HT1080 (cell line): ENCODE data around the gene OPCML. TPM values are rescaled to one million over a fixed set of nuclear protein-coding genes. Genes with fewer than 3 reads are reported as not detected.

Source experiments
- DNase-seq: peaks from one replicate; pipeline ENCODE4 v3.0.0-alpha.2; 2015; ENCODE audit warnings: low read depth
- polyA plus RNA-seq, 2 experiments: library from polyadenylated mRNA; depleted of rRNA; stranded (reverse); fragments of >200 nt; gene quantifications; 2 replicates each; pipeline ENCODE4 v1.2.3, GENCODE V29; 2015
- total RNA-seq: library from RNA; depleted of rRNA; stranded (reverse); fragments of >200 nt; shearing (Covaris generic); gene quantifications from 2 replicates; pipeline ENCODE4 v1.2.3, GENCODE V29; 2014; rRNA removed

The OPCML gene
- 0.03 and 0.13 TPM in 2 replicates for total RNA-seq
- polyA plus RNA-seq (2015; cell fraction: cytosol; rRNA removed): 0.06 and 0.08 TPM in 2 replicates
- 0.04 and 0.08 TPM in 2 replicates for polyA plus RNA-seq (2015; cell fraction: nucleus; rRNA removed)

DNA sequence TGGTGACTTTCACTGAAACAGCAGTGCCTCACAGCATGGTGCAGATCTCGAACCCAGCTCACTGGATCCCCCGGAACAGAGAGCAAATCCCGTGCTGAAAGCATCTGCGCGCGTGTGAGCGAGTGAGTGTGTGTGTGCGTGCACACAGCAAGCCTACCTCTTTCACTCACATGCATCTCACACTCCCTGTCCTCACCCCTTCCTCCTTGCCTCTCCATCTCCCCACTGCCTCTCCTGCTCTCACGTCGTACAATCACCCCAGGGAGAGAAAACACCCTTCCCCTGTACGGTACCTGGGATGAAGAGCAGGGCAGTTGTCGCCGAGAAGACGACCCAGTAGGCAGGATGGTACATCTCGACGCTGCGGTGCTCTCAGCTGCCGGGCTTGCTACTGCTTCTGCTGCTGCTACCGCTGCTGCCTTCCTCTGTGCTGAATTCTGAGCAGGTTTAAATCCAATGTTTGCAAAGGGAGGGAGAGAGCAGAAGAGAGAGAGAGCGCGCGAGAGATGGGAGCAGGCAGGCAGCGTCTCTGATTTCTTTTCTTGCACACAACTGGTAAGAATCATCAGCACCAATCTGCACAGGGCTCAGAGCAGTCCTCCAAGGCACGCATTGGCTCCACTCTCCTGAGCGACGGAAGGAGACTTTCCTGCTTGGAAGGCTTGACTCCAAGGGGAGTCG is at the start of gene OPCML:
Gene OPCML (minus strand): TSS at position 531 of the 681 bp plus-strand sequence.
- no peak for DNase-seq

DNA sequence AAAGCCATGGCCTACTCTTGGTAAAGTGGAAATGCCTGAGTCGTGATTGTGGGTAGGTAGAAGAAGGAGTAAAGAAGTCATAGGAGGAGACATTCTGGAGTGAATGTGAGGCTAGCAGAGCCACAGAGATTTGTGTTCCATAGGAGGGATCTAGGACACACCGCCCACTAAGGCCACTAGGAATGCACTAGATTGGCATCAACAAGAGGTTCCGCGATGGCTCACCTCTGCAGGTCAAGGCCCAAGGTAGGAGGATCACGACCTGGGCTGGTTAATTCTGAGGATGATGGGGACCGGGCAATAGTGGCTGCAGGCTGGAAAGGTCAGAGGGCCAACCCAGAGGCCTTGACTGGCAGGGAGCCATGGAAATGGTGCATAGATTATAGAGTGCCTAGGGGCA is 48.8 kb upstream of the OPCML start:
- no peak for DNase-seq

DNA sequence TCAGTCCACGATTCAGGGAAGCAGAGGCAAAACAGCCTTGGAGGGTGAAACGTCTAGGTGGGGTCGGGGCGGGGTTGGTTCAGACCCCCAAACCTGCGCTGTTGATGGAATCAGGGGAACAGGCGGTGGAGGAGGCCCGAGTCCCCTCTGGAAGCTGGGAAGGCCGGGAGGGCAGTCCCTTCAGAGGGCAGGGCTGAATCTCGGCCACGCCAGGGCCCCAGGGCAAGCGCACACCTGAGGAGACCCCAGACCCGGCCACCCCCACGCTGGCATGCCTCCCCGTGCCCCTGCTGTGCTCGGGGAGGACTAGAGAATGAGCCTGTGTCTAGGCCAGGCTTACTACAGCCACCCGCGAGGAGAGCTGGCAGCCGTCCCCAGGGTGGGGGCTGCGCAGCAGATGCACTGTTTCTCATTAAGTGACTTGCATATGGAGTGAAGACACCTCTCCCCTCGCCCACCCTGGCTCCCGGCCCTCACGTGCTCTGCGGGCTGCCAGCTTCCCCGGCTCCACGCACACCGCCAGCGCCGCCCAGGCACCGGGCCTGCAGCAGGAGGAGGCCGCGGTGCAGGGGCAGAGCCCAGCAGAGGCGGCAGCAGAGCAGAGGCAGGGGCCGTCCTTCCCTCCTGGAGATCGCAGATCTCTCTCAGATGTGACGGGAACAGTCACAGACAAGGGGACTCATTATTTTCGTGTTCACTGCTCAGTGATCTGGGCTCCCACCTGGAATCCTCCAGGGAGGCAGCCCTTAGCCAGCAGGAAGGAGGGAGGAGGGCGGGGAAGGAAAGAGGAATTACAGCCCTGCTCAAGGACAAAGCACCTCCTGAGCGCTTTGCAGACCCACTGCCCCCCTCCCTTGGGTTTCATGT is 47.1 kb upstream of the OPCML start:
- no peak for DNase-seq

DNA sequence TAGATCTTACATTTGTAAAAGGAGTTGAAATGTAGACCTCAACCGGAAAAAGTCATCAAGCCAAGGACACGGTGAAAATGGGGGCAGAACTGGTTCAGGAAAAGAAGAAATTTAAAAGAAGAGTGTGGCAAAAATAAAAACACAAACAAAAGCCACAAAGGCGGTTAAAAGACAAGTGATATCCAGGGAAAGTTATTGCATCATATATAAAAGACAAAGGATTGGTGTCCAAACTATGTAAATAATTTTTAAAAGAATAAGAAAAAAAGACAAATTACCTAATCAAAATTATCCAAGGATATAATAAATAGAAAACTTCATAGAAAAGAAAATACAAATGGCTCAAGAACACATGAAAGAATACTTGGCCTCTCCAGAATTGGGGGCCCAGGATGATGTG is 45.1 kb upstream of the OPCML start:
- DNase-seq: no peak

DNA sequence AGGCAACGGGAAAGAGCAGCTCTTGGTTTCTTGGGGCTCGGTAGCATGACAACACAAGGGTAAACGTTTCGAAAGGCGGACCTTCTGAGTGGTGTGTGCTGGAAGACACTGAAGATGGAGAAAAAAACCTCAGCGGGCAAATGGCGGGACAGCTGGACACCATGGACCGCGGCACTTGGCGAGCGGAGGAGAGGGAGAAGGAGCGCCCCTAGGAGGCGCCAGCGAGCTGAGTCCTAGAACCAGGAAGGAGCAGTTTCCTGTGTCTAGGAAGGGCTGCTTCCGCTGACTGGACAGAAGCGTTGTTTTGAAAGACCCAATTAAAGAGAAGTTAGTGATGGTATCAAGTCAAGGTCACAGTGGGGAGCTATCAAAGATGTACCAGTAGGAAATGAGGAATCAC is 44.0 kb upstream of the OPCML start:
- DNase-seq: no peak

DNA sequence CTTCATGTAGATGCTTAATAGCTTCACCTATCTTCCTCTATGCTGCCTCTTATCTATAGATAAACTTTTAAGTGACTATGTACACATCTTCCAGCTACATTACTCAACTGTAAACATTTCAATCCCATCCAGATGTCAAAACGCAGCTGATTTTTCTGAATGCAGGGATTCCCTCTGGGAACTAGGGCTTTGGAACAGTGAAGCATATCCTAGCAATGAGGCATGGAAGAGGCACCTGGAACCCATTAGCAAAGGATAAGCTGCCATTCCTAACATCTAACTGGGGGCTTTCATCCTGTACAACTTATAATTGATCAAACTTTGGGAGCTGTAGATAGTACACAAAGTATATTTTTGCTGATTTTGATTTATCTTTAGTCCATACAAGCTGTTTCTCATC is 40.8 kb upstream of the OPCML start:
- no peak for DNase-seq

DNA sequence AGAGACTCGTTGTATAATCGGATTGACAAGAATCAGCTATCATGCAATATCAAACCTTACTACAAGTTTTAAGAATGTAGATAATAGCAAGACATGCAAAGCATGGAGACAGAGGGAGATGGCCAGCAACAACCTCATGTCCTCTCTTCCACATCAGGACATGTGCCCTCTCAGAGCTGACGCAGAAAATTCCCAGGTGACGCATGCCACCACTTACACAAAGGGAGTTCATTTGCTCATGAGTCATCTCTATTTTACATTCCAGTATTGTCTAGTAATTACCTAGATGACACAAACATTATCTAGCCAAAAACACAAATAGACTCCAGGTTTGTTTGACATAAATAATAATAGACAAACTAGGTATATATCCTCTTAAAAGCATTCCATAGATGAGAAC is 38.1 kb upstream of the OPCML start:
- DNase-seq: peak; percentile 71

DNA sequence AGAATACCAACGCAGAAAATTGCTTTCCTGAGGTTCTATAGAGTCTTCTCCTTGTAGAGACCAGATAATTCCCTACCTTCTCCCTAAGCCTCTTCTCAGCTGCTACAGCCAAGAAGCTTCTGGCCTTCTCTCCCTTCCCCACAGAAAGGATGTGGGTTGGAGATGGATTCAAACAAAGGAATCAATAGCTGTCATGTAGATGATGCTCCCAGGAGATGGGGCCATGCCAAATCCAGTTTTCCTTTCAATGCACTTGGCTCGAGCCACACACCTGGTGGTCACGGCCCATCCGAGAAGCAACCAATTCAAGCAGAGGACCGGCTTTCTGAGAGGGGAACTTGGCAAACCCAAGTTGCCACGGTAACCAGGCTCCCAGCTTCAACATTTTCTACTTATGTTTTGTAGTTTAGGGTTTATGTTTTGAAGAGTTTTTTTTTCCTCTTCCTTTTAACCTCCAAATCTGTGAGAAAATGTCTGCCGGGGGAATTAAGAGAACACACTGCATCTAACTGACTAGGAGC is 31.3 kb upstream of the OPCML start:
- no peak for DNase-seq

DNA sequence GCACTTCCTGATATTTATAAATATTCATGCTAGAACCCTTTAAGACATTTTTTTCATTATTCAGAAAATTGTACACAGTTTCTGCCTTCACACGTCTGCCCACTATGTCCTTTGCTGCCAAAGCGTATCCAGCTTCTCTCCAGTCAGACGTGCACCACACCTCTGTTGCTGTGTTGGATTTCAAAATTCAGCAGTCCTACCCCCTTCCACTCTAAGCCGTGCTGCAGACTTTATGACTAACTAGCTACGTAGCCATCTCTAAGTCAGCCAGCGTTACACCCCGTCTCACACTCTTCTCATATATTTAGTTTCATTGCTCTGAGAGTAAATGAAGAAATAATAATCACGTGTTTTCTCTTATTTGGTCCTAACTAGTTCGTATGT is 28.2 kb upstream of the OPCML start:
- DNase-seq: no peak

DNA sequence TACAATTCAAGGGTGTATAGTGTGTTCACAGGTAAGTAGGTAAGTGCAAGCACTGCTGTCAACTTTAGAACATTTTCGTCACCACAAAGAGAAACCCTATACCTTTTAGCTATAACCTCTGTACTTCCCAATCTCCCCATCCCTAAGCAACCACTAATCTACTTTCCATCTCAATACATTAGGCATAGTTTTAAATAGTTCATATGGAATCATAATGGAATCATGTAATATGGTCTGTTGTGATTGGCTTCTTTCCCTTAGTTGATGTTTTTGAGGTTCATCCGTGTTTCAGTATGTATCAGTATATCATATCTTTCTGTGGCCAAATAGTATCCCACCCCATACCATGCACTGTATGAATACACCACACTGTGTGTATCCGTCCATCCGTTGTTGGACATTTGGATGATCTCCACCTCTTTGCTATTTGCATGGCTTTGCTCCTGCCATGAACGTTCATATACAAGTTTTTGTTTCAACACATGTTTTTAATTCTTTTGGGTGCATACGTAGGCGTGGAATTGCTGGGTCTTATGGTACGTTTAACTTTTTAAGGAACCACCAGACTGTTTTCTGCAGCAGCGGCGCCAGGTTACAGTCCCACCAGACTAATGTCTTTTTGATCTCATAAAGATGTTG is 27.7 kb upstream of the OPCML start:
- DNase-seq: no peak

DNA sequence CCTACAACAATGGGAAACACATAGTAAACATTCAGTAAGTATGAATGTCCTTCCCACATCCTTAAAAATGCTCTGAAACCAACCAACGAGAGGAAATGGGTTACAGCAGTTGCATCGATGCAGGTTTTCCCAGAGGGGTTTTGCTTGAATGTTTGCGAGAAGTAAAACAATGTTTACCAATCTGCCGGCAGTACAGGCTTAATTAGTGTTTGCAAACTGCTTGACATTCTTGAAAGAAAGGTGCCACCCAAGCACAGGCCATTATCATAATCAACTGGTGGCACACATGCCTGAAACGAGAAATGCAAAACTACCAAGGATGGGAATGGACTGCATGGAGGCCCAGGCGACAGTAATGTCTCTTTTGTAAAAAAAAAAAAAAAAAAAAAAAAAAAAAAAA is 27.1 kb upstream of the OPCML start:
- no peak for DNase-seq

DNA sequence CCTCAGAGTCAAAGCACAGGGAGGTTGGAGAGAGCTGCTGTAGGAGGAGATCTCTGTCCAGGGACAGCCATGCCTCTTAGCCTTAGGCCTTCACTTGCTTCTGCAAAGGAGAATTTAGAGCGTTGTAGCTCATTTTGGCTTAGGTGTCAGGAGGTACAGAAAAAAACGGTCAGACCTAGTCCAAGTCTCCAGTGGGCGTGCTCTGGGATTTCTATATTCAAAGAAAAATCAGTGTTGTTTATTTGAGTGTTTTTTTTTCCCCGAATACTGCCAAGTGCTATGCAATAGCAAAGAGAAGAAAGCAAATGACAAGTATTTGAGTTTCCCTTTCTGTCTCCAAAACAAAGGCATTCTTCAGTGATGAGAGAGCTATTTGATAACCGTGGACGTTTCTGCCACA is 22.7 kb upstream of the OPCML start:
- DNase-seq: no peak

DNA sequence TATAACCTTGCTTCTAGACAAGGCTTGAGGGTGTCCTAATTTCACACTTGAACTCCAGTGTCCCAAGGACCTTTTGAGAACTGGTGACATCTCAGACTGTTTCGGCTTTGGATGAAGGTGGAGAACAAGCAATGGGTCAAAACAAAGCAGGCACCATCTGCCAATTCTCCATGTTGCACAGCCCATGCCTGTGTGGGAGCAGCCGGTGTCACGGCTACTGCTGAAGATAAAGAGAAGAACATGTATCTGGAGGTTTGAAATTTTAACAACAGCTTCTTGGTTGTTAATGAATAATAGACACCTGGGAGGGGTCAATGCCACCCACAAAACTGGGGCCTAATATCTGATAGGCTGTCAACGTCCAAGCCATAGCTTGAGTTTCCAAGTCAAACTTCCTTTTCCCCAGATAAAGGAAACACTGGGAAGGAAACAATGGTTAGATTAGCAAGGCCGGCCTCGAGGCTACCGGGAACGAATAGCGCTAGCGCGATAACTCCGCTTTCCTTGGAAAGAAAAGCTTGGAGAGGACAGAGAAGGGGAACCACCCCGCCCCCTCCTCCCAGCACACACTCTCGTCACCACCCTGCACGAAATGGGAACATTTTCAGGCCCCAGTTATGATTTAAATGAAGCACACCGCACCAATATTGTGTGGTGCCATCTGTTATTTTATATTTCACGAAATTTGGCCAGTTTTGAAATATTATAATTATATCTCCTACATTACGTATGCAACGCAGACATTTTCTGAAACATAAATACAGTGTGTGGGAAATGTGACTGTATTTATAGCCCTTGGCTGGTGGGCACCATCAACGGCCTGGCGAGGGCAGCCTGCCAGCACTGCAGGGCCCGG is 21.8 kb upstream of the OPCML start:
- no peak for DNase-seq

DNA sequence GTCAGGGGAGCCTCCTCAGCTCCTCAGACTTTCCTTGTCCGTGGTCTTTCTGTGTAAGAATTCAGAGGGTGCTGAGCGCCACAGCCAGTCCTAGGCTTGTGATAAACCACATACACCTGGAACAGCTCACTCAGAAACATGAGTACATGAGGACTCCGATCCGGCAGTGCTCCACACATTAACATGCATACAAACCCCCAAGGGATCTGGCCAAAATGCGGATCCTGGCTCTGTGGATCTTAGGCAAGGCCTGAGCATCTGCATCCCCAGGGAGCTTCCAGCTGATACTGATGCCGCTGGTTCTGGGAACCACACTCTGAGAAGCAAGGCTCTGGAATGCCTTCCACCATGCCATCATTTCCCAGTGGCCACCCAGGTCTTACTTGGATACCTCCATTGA is 20.6 kb upstream of the OPCML start:
- DNase-seq: no peak

DNA sequence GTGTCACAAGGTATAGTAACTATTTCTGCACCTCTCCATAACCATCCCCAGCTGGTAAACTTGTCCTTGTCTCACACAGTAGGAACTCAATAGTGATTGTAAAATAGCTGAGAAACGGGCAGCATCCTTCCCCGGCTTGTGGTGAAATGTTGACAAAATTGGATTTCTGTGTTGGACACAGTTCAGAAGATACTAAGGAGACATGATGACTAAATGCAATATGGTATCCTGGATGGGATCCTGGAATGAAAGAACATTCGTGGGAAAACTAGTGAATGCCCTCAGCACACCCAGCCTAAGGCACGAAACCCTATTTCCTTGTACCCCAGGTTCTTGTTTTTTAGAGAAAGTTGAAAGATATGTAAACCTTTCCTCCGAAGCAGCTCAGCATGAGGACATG is 18.8 kb upstream of the OPCML start:
- no peak for DNase-seq

DNA sequence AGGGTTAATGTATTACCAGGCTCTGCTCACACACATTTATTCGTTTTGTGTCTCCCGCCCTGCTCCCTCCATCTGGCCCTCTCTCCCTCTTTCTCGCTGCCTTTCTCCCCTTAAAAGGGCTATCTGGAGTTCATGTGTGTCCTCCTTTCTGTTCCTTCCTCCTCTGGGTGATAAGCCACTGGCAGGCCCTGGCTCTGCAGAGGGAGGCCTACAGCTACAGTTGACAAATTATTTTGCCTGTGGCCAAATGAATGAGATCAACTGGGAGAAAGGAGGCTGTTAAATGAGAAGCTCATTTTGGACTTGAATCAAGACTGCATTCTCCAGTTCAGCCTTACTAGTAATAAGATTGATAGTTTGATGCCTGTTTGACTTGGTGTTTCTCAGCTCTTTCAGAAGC is 17.5 kb upstream of the OPCML start:
- no peak for DNase-seq

DNA sequence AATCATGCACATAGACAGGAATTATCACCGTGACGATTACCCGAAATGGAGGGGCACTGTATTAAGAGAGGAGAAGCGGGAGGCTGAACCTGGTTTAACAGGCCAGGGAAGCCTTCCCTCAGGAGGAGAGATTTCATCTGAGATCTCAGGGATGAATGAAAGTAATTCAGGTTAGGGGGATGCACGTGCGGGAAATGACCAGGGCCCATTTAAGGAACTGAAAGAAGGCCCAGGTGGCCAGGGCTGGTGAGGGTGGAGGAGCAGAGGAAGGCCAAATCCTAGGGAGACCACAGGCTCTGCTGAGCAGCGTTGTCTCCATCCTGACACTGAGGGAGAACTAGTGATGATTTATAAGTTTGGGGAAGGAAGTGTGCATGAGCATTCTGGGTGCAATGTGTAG is 16.3 kb upstream of the OPCML start:
- no peak for DNase-seq

DNA sequence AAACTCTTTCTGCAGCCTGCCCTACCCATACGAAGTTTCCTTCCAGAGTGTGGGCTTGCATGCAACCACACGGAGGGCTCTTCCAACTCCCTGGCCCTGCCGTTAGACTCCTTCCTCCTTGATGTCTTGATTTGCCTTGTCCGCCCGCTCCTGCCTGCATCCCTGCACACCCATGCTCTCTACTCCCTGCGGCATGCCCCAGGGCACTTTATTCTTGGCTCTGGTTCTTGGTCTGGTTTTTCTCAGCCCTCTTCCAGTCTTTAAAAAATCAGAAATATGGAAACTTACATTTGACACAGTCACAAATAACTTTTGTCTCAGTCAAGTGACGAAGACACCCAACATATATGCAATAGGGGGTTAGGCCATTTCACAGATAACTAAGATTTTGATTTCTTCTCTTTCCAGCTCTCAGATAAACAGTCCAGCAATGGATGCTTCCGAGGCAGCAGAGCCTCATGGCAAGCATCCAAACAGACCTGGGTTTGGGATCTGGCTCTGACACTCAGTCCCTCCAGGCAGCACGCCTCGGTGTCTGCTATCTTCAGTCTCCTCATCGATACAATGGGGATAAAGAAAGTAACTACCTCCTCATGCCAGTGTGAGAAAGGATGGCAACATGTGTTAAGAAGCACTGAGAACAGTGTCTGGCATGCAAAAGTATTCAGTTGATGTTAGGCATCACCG is 15.7 kb upstream of the OPCML start:
- no peak for DNase-seq

DNA sequence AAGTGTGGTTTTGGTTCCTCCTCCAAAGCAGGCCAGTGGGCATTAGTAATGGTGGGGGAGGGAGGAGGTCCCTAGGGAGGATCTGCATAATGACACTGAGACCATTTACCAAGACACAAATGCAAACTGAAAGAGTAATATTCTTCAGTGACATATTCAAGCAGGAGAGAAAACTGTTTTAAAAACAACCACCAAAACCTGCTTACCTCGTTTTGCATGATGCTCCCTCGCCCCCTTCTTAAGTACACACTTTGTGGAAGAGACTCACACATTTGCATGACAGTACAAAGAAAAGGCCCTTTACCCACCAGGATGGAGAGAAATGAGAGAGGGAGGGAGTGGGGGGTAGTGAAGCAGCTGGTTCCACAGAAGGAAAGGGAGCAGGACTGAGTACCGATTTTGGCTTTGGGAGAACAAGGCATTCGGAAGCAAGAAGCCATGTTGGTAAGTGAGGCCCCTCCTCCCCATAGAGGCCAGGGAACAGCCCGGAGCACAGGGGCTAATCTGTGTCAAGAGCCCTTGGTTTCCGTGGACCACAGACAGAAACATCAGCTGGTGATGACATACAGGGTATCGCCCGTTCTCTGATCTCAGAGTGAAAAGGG is 13.0 kb upstream of the OPCML start:
- no peak for DNase-seq

DNA sequence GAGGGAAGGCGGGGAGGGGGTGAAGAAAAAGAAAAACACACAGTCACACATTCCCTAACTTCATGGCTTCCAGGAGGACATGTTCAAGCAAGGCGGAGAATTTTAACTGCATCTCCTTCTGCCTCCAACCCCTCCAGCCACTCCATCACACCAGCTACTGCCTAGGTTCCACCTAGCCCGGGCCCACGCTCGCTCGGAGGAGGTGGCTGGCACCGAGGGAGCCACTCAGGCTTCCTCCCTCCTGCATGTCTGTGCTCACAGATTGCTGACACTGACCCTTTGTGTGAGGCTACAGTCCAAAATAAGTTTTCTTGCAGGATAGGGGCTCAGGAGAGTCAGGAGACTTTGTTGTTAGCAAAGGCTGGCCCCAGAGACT is 9.4 kb upstream of the OPCML start:
- DNase-seq: no peak
